HUES48 (cell line): Measurements from ENCODE around the gene CLCNKB.
"Not testable (repeated sequence)": the region's sequence is repeated elsewhere in the genome, so short reads cannot be mapped to it uniquely, and the experiment has no call there.

Experiments
- H3K27ac ChIP-seq: one replicate; pipeline ENCODE4 v1.7.0; 2013; ENCODE audit warnings: low read depth, low read length, inconsistent platforms
- H3K27me3 ChIP-seq: 2 replicates; pipeline ENCODE4 v1.6.1; 2013; ENCODE audit warnings: mild to moderate bottlenecking, low read length; ENCODE audit not compliant: control insufficient read depth, insufficient read depth
- H3K36me3 ChIP-seq: 2 replicates; pipeline ENCODE4 v1.6.1; 2013; ENCODE audit warnings: low read length; ENCODE audit not compliant: control insufficient read depth, insufficient read depth
- H3K4me1 ChIP-seq: 2 replicates; pipeline ENCODE4 v1.6.1; 2013; ENCODE audit warnings: mild to moderate bottlenecking, low read length; ENCODE audit not compliant: control insufficient read depth, insufficient read depth
- H3K4me3 ChIP-seq: 2 replicates; pipeline ENCODE4 v1.5.1; 2013; ENCODE audit warnings: mild to moderate bottlenecking, low read depth, low read length
- H3K9ac ChIP-seq: 2 replicates; pipeline ENCODE4 v1.6.1; 2013; ENCODE audit warnings: mild to moderate bottlenecking, low read depth, low read length, moderate library complexity
- H3K9me3 ChIP-seq: 2 replicates; pipeline ENCODE4 v1.6.1; 2013; ENCODE audit warnings: low read length; ENCODE audit not compliant: control insufficient read depth, insufficient read depth

CLCNKB gene

DNA sequence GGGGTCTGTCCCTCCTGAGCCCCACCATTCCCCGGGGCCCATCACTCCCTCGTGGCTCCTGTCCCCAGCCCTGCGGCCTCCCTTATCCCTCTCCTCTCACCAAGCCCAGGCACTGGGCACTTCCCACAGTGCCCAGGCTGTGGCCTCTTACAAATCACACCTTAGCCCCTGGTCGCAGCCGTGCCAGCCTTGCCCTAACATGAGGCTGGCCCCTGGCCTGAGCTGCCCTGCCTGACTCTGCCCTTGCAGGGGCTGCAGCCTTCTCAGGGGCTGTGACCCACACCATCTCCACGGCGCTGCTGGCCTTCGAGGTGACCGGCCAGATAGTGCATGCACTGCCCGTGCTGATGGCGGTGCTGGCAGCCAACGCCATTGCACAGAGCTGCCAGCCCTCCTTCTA, 8.4 kb downstream of the CLCNKB start:
- H3K27ac ChIP-seq, H3K9ac ChIP-seq, H3K27me3 ChIP-seq, H3K4me1 ChIP-seq, H3K9me3 ChIP-seq, H3K36me3 ChIP-seq, H3K4me3 ChIP-seq: not testable (repeated sequence)

DNA sequence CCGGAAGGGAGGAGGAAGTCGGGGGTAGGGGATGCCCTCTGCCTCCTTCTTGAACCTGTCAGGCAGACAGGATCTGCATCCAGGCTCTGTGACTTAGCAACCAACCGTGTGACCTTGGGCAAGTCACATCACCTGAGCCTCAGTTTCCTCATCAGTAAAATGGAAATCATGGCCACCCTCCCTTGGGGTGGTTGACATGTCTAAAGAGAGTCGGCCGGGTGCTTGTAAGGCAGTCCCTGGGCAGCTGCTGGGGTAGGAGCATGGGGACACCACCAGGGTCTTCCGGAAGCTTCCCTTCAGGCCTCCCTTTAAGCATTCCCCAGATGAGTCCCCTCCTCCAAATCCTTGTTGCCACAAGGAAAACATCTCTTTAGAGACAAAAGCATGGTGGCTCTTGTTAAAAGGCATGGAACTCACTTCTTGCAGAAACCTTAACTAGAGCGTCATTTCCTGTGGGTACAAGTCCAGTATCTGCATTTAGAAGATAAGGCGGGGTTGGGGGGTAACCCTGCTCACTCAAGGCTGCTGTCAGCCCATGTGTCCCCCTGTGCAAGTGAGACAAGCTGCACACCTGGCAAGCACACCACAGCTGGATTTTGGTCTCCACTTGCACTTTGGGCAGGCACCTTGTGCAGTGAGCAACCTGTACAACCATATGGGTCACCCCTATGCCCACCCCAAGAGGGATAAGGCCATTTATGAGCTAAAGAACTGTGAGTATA, 10.4 kb downstream of the CLCNKB start:
- no peaks in the 10 kb centered on the region for H3K36me3 ChIP-seq
- H3K9ac ChIP-seq = no peak overlapping the region
- no peaks in the 10 kb centered on the region for H3K27me3 ChIP-seq
- no peak overlapping the region for H3K4me3 ChIP-seq
- no peaks in the 10 kb centered on the region for H3K9me3 ChIP-seq
- peaks cover 2% of the 10 kb centered on the region; the same call in 1 of the 2 replicates for H3K4me1 ChIP-seq
- no peak overlapping the region for H3K27ac ChIP-seq

DNA sequence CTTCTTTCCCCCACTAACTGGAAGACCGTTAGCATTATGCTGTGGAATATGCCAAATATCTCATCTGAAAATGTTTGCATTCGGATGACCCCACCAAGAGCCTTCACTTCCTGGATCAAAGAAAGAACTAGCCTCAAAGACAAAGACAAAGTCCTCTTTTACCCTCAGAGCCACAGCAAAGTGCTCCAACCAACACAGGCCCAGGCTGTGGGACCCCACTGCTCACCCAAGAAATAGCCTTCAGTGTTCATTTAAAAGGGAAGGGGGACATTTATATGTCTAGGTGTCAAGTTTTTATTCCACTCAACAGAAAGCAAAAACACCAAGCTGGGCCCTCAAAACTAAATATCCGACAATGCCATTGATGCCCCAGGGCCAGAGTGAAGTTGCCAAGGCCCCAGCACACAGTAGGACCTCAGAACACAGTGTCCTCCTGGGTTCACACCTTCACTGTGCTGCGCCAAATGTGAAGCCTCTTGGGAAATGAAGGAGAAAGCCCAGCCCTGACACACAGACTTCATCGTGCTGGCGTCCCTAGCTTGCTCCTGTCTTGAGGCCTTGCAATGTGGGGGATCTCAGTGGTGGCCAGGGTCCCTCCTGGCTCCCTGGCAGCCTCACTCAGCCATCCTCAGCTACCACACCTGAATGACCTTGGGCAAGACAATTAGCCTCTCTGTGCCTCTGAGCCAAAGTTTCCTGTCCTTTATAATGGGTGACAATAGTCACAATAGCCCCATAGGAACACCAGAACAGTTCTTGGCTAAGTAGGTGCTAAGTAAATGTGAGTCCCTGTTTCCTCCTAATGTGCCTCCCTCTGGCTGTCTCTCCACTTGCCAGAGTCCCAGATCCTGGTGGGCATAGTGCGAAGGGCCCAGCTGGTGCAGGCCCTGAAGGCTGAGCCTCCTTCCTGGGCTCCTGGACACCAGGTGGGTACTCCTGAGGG, 11.3 kb downstream of the CLCNKB start:
- Histone ChIP-seq H3K27me3 (no peaks in the 10 kb centered on the region), H3K9me3 (no peaks in the 10 kb centered on the region), H3K36me3 (no peaks in the 10 kb centered on the region), H3K4me1 (no peaks in the 10 kb centered on the region; the same call in 1 of the 2 replicates), H3K4me3 (no peak overlapping the region), H3K9ac (no peak overlapping the region), H3K27ac (no peak overlapping the region)

DNA sequence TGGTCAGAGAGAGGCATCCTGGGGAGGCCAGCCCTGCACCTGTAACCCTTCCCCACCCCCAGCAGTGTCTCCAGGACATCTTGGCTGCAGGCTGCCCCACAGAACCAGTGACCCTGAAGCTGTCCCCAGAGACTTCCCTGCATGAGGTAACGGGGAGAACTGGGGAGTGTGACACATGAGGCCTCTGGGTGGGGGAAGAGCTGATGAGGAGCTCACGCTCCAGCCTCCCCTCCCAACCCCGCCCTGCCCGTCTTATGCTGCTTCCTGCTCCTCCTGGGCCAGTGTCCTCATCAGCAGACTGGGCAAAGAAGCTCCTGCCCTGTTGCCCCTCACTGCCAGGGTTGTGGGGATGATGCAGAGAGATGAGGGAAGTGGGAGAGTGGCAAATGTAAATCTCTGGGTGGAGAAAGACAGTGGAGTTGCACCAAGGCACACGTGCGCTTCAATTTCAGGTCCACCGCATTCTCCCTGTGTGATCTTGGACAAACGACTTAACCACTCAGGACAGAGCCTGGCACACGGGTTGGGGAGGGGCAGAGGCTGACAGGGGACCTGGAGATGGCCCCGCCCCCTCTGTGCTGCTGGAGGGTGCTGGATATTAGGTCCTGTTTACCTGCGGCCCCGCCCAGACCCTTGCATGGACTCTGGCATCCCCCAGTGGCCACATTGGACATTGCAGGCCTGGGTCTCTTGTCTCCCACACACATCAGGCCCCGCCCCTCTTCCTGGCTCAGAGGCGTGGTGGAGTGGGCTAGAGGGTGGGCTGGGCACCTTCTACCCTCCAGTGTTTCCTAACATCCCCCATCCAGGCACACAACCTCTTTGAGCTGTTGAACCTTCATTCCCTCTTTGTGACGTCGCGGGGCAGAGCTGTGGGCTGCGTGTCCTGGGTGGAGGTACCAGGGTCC, 12.3 kb downstream of the CLCNKB start:
- Histone ChIP-seq H3K4me1 (no peaks in the 10 kb centered on the region), H3K36me3 (no peaks in the 10 kb centered on the region), H3K27me3 (no peaks in the 10 kb centered on the region), H3K27ac (no peak overlapping the region), H3K9ac (no peak overlapping the region), H3K4me3 (no peak overlapping the region), H3K9me3 (no peaks in the 10 kb centered on the region)

DNA sequence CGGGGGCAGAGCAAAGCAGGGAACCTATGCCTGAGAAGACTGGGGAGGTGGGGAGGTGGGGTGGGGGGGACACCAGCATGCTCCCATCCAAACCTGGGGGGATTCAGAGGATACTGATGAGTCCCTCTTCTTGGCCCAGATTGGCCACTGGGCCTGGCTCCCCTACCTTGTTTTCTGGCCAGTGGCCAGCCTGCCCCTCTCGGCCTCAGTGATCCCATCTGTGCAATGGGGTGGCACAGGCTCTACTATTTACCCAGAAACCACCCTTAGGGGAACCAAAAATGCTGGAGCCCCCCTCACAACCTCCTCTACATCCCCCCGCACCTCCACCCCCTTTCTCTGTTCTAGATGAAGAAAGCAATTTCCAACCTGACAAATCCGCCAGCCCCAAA, 12.9 kb downstream of the CLCNKB start:
- H3K27ac ChIP-seq, H3K9ac ChIP-seq, H3K27me3 ChIP-seq, H3K4me1 ChIP-seq, H3K4me3 ChIP-seq, H3K36me3 ChIP-seq, H3K9me3 ChIP-seq: not testable (repeated sequence)

DNA sequence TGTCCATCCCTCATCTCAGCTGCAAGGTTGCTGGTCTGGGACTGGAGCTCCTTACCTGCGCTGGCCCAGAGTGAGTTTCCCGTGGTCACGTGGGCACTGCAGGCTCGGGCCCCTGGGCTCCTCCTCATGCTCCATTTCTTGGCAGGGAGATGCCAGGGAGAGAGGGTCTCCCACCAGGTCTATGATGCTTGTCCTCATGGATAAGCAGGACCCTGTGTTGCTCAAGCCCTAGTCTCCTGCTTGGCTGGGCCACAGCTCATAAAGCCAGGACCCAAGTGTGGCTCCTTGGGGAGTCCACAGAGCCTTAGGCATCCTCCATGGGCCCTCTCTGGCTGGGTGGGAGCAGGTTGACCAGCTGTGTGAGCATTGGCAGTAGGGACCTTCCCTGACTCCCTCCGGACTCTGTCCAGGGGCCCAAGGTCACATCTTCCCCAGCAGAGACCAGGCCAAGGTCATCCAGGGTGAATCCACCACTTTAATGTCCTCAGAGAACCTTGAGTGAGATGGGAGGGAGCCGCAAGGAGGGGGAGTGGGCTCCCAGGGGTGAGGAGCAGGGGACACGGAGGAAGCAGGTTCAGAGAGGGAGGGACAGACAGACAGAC, 13.8 kb downstream of the CLCNKB start:
- H3K27me3 ChIP-seq, H3K36me3 ChIP-seq, H3K4me3 ChIP-seq, H3K9ac ChIP-seq, H3K27ac ChIP-seq, H3K4me1 ChIP-seq, H3K9me3 ChIP-seq: not testable (repeated sequence)

DNA sequence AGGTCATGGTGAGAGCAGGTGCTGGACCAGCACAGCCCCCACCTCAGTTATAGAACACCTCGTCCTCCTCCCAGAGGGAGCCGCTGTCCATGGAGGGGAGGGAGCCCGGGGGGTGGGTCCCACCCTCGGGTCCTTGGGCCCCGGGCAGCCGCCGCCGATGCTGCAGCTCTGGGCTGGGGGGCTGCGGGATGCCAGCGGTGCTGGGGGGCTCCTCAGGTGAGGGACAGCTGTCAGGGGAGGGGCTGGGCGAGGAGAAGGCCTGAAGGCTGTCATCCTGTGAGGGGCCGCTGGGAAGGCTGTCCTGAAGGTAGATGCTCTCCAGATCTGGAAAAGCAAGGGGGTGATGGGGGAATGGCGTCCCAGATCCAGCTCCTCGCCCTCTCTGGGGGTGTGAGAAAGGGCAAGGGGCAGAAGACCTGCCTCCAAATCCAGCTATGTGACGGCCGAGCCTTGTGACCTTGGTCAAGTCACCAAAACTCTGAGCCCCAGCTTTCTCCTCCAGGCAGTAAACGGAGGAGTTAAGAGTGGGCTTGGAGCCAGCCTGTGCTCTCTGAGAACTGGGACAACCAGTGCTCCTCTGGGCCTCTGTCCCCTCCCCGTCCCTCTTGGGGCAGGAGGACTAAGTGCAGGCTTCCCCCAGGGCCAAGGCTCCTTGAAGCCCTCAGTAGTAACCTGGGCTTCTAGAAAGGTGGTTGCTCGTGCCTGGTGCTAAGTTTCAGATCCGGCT, 15.0 kb downstream of the CLCNKB start:
- H3K9ac ChIP-seq, H3K36me3 ChIP-seq, H3K4me3 ChIP-seq: not testable (repeated sequence)

DNA sequence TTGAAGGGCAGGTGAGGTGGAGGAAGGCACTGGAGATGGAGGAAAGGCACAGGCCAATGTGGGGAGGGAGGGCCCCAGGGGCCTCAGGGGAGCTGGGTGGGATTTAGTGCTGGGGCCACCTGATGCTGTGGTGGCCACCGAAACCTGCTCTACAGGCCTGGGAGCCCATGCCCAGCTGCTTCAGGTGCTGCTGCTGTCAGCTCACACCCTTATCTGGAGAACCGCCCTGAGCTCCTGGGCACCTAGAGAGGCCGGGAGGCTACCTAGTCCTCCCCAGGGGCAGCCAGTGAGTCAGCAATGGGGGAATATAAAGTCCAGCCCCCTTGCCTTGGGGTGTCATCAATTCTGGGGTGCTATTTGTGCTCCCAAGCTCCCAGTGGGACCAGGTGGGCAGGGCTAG, 17.7 kb downstream of the CLCNKB start:
- no peak overlapping the region for H3K4me3 ChIP-seq
- H3K9ac ChIP-seq = no peak overlapping the region
- H3K36me3 ChIP-seq = no peaks in the 10 kb centered on the region
- H3K9me3 ChIP-seq = no peaks in the 10 kb centered on the region
- peaks cover 7% of the 10 kb centered on the region; the same call in 1 of the 2 replicates for H3K4me1 ChIP-seq
- H3K27me3 ChIP-seq = no peaks in the 10 kb centered on the region
- H3K27ac ChIP-seq = no peak overlapping the region

More for the DNA sequence above, 15.0 kb downstream of the CLCNKB start:
- H3K4me1 ChIP-seq, H3K9me3 ChIP-seq, H3K27ac ChIP-seq, H3K27me3 ChIP-seq: not testable (repeated sequence)

DNA sequence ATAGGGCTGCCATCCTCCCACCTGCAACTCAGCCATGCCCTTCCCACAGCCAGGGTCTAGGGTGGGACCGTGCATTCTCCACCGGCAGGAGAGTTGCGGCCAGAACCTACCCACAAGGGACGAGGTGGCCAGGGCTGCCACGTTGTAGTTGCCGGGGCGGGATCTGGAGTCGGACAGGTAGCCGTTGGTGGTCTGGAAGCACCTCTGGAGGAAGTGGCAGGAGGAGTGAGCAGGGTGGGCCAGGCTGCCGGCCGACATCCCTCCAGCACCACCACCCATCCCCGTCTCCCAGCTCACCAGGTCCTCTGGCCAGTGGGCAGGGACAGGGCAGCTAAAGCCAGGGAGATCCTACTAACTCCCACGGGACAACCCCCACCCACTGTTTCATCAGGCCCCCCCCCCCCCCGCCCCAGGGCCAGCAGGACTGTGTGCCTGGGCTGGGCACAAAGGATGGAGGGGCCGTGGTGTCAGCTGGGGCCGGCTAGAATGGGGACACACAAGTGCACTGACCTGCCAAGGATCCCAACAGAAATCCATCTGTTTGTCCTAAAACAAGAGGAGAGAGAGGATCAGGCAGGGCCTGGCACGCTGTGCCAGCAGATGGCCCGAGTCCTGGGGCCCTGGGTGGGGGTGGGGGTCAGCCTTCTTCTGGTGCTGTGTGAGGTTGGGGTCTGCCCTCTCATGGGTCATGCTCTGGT, 18.6 kb downstream of the CLCNKB start:
- not testable (repeated sequence) for H3K27ac ChIP-seq, H3K4me1 ChIP-seq, H3K36me3 ChIP-seq, H3K4me3 ChIP-seq, H3K9ac ChIP-seq, H3K9me3 ChIP-seq, H3K27me3 ChIP-seq

DNA sequence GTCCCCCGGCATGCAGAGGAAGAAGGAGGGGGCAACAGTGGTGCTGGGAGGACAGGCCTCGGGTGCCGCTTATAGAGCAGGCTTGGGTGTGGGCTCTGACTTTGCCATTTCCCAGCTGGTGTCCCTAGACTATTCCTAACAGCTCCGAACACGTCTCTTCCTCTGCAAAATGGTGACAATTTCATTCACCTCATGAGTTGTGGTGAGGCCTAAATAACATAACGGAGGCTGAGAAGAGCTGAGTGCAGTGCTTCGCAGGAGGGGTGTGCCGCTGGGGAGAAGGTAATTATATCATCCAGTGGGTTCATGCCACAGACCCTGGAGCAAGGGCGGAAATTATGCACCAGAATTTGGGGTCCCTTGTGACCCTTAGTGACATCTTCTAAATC, 19.1 kb downstream of the CLCNKB start:
- not testable (repeated sequence) for H3K9me3 ChIP-seq, H3K27ac ChIP-seq, H3K4me1 ChIP-seq, H3K36me3 ChIP-seq, H3K4me3 ChIP-seq, H3K27me3 ChIP-seq, H3K9ac ChIP-seq
